Ishikawa (cell line): ENCODE measurements around the gene GADL1.

Experiments used
- CEBPB ChIP-seq: IDR thresholded peaks from 2 replicates; pipeline ENCODE4 v1.6.1; 2012
- EGR1 ChIP-seq: IDR thresholded peaks from 2 replicates; pipeline ENCODE4 v1.6.1; 2012
- EP300 ChIP-seq: IDR thresholded peaks from 2 replicates; pipeline ENCODE4 v1.6.1; 2012; ENCODE audit warnings: borderline replicate concordance
- FOXM1 ChIP-seq: IDR thresholded peaks from 2 replicates; pipeline ENCODE4 v1.6.1; 2012; ENCODE audit warnings: low read depth, borderline replicate concordance
- NFIC ChIP-seq: IDR thresholded peaks from 2 replicates; pipeline ENCODE4 v1.6.1; 2012
- RAD21 ChIP-seq: IDR thresholded peaks from 2 replicates; pipeline ENCODE4 v1.6.1; 2012; ENCODE audit warnings: low read depth
- TAF1 ChIP-seq: IDR thresholded peaks from 2 replicates; pipeline ENCODE4 v1.6.1; 2012; ENCODE audit warnings: low read depth, mild to moderate bottlenecking
- TCF12 ChIP-seq: IDR thresholded peaks from 2 replicates; pipeline ENCODE4 v1.6.1; 2012; ENCODE audit warnings: low read depth
- TEAD4 ChIP-seq: IDR thresholded peaks from 2 replicates; pipeline ENCODE4 v1.6.1; 2012
- YY1 ChIP-seq: IDR thresholded peaks from 2 replicates; pipeline ENCODE4 v1.6.1; 2012; ENCODE audit warnings: low read depth
- TF ChIP-seq, protein P1 (sequence below): IDR thresholded peaks from 2 replicates; pipeline ENCODE4 v1.6.1; 2012; ENCODE audit warnings: low read depth, mild to moderate bottlenecking
- TF ChIP-seq, protein P2 (sequence below): IDR thresholded peaks from 2 replicates; pipeline ENCODE4 v1.6.1; 2012
- TF ChIP-seq, protein P3 (sequence below): IDR thresholded peaks from 2 replicates; pipeline ENCODE4 v1.6.1; 2012

GADL1 gene

DNA sequence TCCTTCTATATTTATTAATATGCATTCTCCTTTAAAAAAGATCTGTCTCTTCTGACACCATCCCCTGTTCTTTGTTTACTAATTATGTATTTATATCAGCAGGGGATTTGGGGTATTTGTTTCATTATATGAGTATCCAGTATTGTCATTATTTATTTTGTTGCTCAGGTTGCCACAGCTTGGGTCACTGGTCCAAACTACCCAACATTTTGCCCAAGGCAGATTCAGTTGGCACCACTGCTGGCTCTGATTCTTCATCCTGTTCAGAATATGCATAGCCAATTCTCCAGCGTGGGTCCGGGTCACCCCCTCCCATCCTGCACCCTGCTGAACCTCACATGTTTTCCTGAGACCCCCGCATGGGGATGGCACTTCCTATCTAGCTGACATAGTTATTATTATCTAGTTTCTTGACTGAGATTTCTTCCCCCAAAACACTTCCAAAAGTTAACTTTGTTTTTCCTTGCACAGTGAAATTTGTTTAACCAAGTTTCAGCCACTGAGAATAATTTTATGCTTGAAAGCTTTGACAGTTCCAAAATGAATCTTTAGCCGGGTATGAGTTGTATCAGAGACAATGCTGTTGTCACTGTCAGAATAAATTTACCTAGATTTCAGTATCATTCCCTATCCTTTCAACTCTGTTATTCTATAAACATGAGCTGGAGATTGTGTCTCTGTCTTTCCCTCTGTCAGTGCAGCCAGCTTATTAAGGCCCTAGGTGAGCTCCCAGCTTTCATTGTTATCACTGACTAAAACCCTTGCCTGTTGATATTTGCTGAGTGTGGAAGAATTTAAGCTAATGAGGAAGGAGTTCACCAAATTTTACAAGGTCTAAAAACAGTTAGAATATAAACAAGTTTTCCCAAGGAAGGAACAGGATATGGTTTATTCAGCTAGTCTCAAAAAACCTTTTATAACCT is 217.8 kb downstream of the GADL1 start:
- TF ChIP-seq, protein P1, sequence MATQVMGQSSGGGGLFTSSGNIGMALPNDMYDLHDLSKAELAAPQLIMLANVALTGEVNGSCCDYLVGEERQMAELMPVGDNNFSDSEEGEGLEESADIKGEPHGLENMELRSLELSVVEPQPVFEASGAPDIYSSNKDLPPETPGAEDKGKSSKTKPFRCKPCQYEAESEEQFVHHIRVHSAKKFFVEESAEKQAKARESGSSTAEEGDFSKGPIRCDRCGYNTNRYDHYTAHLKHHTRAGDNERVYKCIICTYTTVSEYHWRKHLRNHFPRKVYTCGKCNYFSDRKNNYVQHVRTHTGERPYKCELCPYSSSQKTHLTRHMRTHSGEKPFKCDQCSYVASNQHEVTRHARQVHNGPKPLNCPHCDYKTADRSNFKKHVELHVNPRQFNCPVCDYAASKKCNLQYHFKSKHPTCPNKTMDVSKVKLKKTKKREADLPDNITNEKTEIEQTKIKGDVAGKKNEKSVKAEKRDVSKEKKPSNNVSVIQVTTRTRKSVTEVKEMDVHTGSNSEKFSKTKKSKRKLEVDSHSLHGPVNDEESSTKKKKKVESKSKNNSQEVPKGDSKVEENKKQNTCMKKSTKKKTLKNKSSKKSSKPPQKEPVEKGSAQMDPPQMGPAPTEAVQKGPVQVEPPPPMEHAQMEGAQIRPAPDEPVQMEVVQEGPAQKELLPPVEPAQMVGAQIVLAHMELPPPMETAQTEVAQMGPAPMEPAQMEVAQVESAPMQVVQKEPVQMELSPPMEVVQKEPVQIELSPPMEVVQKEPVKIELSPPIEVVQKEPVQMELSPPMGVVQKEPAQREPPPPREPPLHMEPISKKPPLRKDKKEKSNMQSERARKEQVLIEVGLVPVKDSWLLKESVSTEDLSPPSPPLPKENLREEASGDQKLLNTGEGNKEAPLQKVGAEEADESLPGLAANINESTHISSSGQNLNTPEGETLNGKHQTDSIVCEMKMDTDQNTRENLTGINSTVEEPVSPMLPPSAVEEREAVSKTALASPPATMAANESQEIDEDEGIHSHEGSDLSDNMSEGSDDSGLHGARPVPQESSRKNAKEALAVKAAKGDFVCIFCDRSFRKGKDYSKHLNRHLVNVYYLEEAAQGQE: no peak
- TF ChIP-seq FOXM1: no peak
- TF ChIP-seq RAD21: no peak
- no peak for TF ChIP-seq TCF12
- no peak for TF ChIP-seq EGR1
- TF ChIP-seq EP300: no peak
- TF ChIP-seq, protein P2, sequence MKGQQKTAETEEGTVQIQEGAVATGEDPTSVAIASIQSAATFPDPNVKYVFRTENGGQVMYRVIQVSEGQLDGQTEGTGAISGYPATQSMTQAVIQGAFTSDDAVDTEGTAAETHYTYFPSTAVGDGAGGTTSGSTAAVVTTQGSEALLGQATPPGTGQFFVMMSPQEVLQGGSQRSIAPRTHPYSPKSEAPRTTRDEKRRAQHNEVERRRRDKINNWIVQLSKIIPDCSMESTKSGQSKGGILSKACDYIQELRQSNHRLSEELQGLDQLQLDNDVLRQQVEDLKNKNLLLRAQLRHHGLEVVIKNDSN: no peak
- no peak for TF ChIP-seq CEBPB
- TF ChIP-seq, protein P3, sequence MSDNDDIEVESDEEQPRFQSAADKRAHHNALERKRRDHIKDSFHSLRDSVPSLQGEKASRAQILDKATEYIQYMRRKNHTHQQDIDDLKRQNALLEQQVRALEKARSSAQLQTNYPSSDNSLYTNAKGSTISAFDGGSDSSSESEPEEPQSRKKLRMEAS: no peak
- no peak for TF ChIP-seq NFIC
- no peak for TF ChIP-seq TEAD4
- no peak for TF ChIP-seq TAF1
- no peak for TF ChIP-seq YY1
